NCI-H1694 treated with DMSO at 0.1 percent for 48 hours (cell line): Measurements from ENCODE around the gene ANKRD34A.
A peak's percentile ranks its signal among the peaks of the same experiment; 100 is the strongest.

Experiments
- DNase-seq: peaks from one replicate; lab custom pipeline; 2025; lab: John Stamatoyannopoulos, UW

Gene ANKRD34A

GRCh38 chr1:145990249-145990855, 26.0 kb upstream of the ANKRD34A start:
- DNase-seq: no peak

GRCh38 chr1:145988773-145989172, 24.4 kb upstream of the ANKRD34A start:
- DNase-seq: no peak

- DNase-seq: no peak
These were observed 23.6 kb upstream of the ANKRD34A start for GRCh38 chr1:145987926-145988325.

GRCh38 chr1:145986551-145986950, 22.2 kb upstream of the ANKRD34A start:
- DNase-seq: no peak

GRCh38 chr1:145985502-145986439, 21.4 kb upstream of the ANKRD34A start:
- DNase-seq: no peak

DNA sequence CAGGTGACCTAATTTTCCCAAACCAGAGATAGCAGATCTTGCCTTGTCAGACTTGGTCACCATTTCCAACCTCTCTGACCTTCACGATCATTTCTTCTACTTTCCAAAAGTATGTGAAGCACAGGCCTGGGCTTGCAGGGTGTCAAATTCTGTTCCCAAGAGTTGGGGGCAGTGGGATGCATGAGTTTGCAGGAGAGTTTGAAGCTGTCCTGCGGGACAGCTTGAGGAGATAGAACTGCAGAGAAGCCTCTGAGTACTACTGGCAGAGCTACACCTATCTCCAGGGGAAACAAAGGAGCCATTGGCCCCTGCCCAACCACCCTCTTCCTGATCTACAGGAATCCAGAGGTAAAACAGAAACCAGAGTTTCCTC, 20.7 kb upstream of the ANKRD34A start:
- no peak for DNase-seq

GRCh38 chr1:145983960-145984830, 19.8 kb upstream of the ANKRD34A start:
- no peak for DNase-seq

DNA sequence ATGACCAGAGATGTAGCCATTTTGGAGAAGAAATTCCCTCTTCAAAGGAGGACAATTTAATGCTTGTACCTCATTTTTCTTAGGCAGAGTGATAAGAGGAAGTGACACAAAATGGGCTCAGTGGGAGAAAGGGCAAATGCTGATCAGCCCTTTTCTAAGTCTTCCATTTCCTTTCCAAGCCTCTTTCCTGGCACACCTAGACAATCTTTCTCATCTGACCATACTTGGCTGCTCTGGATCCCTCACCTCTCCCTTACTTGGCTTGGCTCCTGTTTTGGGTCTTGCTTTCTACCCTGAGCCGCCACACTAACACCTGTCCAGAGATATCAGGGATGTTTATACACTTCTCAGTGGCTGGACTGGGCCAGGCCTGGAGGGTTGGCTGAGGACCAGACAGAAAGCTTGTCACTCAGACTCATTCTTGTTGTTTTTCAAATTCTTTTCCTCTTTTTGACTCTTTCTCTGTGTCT, 18.9 kb upstream of the ANKRD34A start:
- DNase-seq: no peak

DNA sequence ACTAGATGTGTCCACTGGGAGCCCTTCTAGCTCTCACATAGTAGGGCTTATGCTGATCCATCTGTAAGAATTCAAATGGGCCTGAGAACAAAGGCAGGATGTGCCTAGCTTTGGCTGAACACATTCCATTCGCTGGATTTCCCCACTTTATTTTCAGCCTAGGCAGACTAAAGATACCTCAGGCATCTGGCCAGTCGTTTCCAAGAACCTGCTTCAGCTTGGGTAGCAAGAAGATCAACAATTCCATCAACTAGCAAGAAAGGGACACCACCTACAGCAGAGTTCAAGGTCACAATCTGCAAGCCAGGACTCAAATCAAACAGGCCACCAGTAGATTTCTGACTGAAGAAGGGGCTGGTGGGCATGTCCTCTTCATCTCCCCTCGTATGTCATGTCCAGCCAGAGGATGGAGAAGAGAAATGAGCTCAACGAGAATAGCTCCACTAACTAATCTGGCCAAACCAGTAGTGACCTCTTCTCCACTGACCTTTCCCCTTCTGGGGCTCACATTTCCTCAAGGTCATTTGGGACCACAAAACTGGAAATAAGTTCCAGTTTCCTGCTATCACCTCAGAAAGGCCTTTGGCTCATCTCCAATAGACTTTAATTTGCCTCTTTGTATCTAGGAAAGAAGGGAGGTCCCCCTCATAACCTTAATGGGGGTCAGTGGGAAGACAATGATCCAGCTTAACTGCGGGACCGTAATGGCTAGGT, 17.8 kb upstream of the ANKRD34A start:
- DNase-seq: no peak

- no peak for DNase-seq
These were observed 16.2 kb upstream of the ANKRD34A start for GRCh38 chr1:145980457-145980994.

GRCh38 chr1:145979746-145980456, 15.5 kb upstream of the ANKRD34A start:
- DNase-seq: no peak

DNA sequence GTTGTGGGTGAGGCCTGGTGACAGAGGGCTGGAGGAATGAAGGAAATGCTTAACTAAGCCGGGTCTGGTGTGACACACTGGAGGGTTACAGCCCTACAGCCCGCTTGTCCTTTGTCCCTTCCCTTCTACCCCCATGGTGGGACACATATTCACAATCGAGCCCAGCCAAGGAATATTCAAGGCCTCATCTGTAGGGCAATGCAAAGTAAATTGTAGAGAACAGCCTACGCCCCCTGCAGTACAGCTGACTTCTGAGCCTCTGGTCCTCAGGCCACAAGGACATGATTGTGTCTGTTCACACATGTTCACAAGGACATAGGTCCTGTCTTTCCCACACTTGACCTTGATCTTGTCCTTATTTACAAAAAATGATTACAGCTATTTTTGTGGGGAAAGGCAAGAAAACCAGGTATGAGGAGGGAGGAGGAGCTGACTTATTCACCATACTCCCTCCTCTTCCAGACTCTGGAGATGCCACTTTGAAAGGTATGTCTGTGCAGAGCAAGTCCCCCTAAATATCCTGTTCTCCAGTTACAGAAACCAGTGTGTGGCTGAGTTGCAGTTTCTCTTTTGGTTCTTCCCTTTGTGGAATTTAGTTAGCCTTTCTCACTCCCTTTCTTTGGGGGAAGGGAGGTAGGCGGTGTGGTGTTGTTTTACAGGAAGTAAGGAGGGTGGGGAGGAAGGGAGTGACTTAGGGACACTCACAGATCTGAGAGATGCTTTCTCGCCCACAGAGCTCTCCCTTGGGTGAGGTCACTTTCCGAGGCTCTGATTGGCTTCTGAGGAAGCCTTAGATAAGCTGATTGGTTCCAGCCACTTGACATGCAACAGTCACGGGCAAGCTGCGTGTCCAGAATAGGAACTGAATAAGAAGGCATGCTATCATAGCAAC, 14.7 kb upstream of the ANKRD34A start:
- no peak for DNase-seq

GRCh38 chr1:145978471-145978853, 14.1 kb upstream of the ANKRD34A start:
- DNase-seq: no peak

DNA sequence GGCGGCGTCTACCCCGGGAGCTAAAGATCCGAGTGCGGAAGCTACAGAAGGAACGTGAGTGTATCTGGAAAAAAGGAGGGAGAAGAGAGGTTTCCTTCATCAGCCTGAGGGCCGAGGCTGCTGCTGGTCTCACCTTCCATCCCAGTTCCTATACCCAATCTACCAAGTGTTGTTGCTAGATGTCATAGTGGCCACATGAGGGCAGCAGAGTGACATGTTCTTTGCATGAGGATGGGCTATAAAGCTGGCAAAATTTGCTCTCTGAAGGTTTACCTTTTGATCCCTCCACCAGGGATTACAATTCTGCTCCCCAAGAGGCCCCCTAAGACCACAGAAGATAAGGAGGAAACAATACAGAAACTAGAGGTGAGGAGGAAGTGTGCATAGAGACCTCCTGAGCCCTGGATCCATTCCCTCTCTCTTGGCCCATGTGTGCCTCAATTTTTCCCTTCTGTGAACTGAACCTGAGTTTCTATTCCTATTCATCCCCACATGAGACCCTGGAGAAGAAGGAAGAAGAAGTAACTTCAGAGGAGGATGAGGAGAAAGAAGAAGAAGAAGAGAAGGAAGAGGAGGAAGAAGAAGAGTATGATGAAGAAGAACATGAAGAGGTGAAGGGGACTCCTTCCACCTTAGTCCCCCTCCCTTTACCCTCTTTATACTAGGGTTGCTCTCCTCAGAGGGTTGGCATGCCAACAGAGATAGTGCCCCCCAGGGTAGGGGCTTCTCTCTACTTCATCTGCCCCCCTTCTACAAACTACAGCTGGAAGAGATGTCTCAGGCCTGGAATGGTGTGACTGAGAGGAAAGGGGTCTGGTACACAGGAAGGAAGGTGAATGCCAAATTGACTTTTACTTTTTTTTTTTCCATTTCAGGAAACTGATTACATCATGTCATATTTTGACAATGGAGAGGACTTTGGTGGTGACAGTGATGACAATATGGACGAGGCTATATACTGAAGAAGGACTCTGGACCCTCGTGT, 13.4 kb upstream of the ANKRD34A start:
- peak; percentile 82 for DNase-seq

GRCh38 chr1:145977016-145977415, 12.6 kb upstream of the ANKRD34A start:
- DNase-seq: no peak

DNA sequence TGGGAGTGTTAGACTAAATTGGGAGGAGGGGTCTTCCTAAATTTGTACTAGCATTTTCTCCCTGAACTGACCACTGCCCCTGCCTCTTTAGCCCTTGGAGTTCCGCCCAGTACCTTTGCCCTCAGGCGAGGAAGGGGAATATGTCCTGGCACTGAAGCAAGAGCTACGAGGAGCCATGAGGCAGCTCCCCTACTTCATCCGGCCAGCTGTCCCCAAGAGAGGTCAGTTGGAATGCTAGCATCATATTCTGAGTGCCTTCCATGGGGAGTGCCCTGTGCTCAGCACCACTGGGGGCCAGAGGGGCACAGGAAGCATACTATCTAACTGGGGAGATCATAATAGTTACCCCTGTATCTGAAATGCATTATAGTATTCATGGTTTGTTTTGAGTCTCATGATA, 10.8 kb upstream of the ANKRD34A start:
- DNase-seq: no peak

DNA sequence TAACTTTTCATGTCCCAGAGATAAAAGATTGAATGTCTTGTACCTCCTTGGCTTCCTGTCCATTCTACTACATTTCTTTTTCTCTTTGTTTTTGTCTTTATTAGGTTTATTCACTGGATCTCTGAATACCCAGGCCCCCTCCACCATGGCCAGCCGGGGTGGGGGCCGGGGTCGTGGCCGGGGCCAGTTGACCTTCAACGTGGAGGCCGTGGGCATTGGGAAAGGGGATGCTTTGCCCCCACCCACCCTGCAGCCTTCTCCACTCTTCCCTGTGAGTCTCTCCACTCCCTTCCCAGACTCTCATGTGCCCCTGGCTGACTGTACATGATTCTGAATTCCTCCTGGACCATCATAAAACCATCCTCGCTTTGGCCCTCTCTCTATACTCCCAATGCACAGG, 10.3 kb upstream of the ANKRD34A start:
- DNase-seq: no peak

- DNase-seq: no peak
These were observed 8.2 kb upstream of the ANKRD34A start for GRCh38 chr1:145972580-145972979.

DNA sequence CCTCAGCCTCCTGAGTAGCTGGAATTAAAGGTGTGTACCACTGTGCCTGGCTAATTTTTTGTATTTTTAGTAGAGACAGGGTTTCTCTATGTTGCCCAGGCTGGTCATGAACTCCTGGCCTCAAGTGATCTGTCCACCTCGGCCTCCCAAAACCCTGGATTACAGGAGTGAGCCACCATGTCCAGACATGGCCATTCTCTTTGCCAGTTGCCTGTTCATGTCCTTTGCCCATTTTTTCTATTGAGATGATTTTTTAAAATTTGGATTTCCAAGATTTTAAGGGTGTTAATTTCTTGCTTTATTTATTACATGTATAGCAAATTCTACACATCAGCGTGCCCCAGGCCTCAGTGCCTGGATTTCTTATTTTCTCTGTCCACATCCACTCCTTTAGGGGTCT, 2.9 kb upstream of the ANKRD34A start:
- no peak for DNase-seq
